GM10248 (cell line): ENCODE results near the gene MFN2.
"Not testable (repeated sequence)": the region's sequence is repeated elsewhere in the genome, so short reads cannot be mapped to it uniquely, and the experiment has no call there.

Experiments
- CTCF ChIA-PET: fragments of 300-600 bp; sonication (Branson Sonifier 250); formaldehyde crosslinking; extraction: SDS; loops from one replicate; lab custom pipeline; 2021; ENCODE audit warnings: antibody characterized with exemption; lab: Yijun Ruan, JAX
- POLR2A ChIA-PET: fragments of 350-650 bp; sonication (Branson Sonifier 250); formaldehyde crosslinking; extraction: SDS; loops from one replicate; lab custom pipeline; 2020; ENCODE audit warnings: antibody characterized with exemption; lab: Yijun Ruan, JAX
- DNase-seq: peaks from one replicate; pipeline ENCODE4 v3.0.0; 2012; ENCODE audit errors: extremely low spot score
- TF ChIP-seq, protein P1 (sequence below): IDR thresholded peaks from 2 replicates; pipeline ENCODE4 v1.5.1; 2012; ENCODE audit warnings: mild to moderate bottlenecking, low read depth; ENCODE audit errors: extremely low read depth, missing control alignments, control extremely low read depth

MFN2 gene

GRCh38 chr1:12031039-12031980 is 51.1 kb downstream of the MFN2 start:
- ChIA-PET POLR2A (interaction anchor here (1.0 to 4.2 kb wide), 2 partner anchors 12 to 122 kb away, joined by 10 to 34 read pairs; partner anchors contain the start of gene MIIP), CTCF (interaction anchor here (0.7 to 2.9 kb wide), 24 partner anchors 9 to 193 kb away, joined by 3 to 19 read pairs (median 4); partner anchors contain the start of gene MIIP)
- TF ChIP-seq, protein P1, sequence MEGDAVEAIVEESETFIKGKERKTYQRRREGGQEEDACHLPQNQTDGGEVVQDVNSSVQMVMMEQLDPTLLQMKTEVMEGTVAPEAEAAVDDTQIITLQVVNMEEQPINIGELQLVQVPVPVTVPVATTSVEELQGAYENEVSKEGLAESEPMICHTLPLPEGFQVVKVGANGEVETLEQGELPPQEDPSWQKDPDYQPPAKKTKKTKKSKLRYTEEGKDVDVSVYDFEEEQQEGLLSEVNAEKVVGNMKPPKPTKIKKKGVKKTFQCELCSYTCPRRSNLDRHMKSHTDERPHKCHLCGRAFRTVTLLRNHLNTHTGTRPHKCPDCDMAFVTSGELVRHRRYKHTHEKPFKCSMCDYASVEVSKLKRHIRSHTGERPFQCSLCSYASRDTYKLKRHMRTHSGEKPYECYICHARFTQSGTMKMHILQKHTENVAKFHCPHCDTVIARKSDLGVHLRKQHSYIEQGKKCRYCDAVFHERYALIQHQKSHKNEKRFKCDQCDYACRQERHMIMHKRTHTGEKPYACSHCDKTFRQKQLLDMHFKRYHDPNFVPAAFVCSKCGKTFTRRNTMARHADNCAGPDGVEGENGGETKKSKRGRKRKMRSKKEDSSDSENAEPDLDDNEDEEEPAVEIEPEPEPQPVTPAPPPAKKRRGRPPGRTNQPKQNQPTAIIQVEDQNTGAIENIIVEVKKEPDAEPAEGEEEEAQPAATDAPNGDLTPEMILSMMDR, result peak; percentile 66
- peak; percentile 71 for DNase-seq

DNA sequence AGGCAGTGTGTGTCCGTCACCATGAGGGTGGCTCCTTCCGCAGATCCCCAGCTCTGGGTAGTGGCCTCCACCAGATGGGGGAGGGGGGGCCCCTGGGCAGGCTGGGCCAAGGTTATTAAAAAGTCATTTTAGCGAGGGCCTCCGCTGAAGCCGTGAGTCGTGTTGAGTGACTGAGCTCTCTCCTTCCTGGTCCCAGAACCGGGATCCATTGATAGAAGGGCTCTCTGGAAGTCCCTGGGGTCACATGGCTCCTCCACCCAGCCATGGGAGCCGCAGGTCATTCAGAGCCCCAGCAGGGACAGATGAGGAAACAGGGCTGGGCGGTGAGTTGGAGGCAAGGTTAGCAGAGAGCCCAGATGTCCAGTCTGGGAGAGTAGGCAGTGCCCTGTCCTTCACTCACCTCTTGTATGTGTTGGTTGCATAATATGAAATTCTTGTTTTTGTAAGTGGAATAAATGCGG is 51.9 kb downstream of the MFN2 start:
- no peak for DNase-seq
- POLR2A ChIA-PET, result interaction anchor here (4.2 kb wide), 1 partner anchor 123 kb away, joined by 34 read pairs; no protein-coding TSS in a partner anchor
- CTCF ChIA-PET, result interaction anchor here (0.8 to 2.9 kb wide), 15 partner anchors 8 to 194 kb away, joined by 3 to 19 read pairs (median 5); partner anchors contain the start of gene MIIP
- TF ChIP-seq, protein P1, result no peak

GRCh38 chr1:12033441-12033840 is 53.2 kb downstream of the MFN2 start:
- DNase-seq, POLR2A ChIA-PET: not testable (repeated sequence)
- CTCF ChIA-PET, result interaction anchor here (1.0 to 2.0 kb wide), 3 partner anchors 14 to 63 kb away, joined by 3 to 8 read pairs (median 4); partner anchors contain the start of gene MIIP

DNA sequence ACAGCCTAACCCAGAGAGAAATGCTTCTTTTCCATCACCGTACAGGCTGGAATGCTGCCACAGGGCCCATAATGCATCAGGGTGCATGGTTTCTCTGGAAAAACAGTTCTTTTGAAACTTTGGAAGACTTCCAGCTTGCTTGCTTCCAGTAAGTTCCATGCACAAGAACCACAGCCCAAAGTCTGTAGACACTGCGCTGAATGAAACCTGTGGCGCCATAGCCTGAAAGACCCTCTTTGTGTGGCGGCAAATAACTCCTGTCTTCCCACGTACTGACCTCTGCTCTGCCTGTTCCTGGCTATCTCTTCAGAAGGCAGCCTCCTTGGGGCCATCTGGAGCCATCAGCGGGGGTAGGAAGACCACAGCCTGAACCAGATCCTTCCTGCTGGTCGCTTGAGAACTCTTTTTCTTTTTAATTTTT is 54.1 kb downstream of the MFN2 start:
- no peak for DNase-seq
- ChIA-PET POLR2A (no interaction called here), CTCF (interaction anchor here (1.0 to 2.0 kb wide), 2 partner anchors 15 to 30 kb away, joined by 4 to 8 read pairs; partner anchors contain the start of gene MIIP)
- TF ChIP-seq, protein P1, result no peak

DNA sequence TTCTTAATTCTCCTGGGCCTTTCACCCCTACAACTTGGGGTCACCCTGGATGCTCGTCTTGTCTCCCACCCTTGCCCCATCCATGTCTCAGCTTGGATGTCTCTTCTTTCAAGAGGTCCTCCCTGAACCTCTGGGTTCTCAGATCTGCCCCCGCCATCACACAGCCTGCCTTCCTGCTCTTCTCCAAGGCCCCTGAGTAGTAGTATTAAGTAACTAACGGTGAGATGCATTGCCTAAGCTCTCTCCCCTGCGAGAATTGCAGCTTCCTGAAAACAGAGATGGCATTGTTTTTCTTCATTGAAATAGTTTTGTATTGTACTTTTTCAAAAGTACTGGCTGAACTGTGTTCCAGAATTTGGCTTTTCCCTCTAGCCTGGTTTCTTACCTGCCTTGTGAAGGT is 55.1 kb downstream of the MFN2 start:
- ChIA-PET CTCF (interaction anchor here (1.2 to 2.0 kb wide), 2 partner anchors 16 to 44 kb away, joined by 4 to 8 read pairs; partner anchors contain the start of gene MIIP), POLR2A (no interaction called here)
- TF ChIP-seq, protein P1, result no peak
- no peak for DNase-seq

DNA sequence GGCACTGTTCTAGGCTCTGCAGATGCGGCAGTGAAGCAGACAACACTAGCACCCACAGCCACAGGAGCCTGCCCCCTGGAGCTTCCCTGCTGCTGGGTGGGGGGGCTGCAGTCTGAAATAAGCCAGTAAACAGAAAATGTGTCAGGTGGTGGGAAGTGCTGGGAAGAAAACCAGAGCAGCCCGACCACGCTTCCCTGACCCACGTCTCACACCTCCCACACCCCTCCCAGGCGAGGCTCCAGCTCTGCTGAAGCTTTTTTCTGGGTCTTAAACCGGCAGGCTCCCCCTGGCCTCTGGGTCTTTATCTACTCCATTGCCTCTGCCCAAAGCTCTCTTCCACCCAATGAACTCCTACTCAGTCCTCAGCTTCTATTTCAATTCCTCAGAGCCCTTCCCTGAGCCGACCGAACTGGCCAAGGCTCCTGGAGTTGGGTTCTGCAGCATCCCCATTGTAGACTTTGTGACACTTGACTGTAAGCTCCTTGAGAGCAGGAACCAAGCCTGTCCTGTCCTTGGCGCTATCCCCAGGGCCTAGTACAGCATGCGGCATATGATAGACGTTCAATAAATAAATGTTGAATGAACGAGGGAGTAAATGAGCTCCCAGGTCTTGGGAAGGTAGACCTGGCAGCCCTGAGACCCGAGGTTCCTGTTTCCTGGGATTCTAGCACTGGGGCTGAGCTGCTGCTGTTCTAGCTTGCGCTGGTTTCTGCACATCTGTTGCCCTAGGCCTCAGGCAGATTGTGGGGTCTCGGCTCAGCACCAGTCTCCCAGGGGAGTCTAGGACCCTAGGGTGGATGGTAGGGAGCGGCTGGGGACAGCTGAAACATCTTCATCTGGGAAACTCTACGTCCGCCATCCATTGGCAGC is 57.5 kb downstream of the MFN2 start:
- CTCF ChIA-PET, result interaction anchor here (1.1 to 4.9 kb wide), 10 partner anchors 9 to 86 kb away, joined by 4 to 35 read pairs (median 8); partner anchors contain the start of gene MIIP
- no peak for DNase-seq
- POLR2A ChIA-PET, result interaction anchor here (0.8 to 4.1 kb wide), 5 partner anchors 11 to 129 kb away, joined by 3 to 25 read pairs (median 4); partner anchors contain the start of gene MIIP
- TF ChIP-seq, protein P1, result no peak
